Natural killer cell treated with Interleukin-12 subunit alpha and Interleukin-12 subunit beta and Interleukin-15 and Interleukin-18, amount 100 ng/mL, for 72 hours (primary cell): Measurements from ENCODE around the gene KRTAP6-1. TPM values are rescaled to one million over a fixed set of nuclear protein-coding genes. Genes with fewer than 3 reads are reported as not detected.

Experiments
- total RNA-seq, 2 donors: library from RNA; stranded (reverse); gene quantifications; one replicate each; pipeline ENCODE4 v1.2.3, GENCODE V29; 2022

The KRTAP6-1 gene
- total RNA-seq, 2 donors from 2014 or later: not detected

Other genes with a start within 250 kb of the KRTAP6-1 start
- gene KRTAP13-2, start 241.7 kb downstream of the KRTAP6-1 start, total RNA-seq: not detected
- not detected for gene KRTAP13-1, start 217.9 kb downstream of the KRTAP6-1 start, total RNA-seq
- gene KRTAP13-3, start 188.0 kb downstream of the KRTAP6-1 start, total RNA-seq: not detected
- not detected for gene KRTAP13-4, start 183.7 kb downstream of the KRTAP6-1 start, total RNA-seq
- gene KRTAP15-1, start 173.7 kb downstream of the KRTAP6-1 start, total RNA-seq: not detected
- gene KRTAP19-1, start 133.6 kb downstream of the KRTAP6-1 start, total RNA-seq: not detected
- not detected for gene KRTAP19-2, start 126.5 kb downstream of the KRTAP6-1 start, total RNA-seq
- not detected for gene KRTAP19-3, start 121.9 kb downstream of the KRTAP6-1 start, total RNA-seq
- not detected for gene KRTAP19-4, start 116.8 kb downstream of the KRTAP6-1 start, total RNA-seq
- gene KRTAP19-5, start 111.8 kb downstream of the KRTAP6-1 start, total RNA-seq: not detected
- gene KRTAP19-6, start 72.1 kb downstream of the KRTAP6-1 start, total RNA-seq: not detected
- gene KRTAP19-7, start 52.6 kb downstream of the KRTAP6-1 start, total RNA-seq: not detected
- gene KRTAP22-2, start 23.5 kb downstream of the KRTAP6-1 start, total RNA-seq: not detected
- not detected for gene KRTAP6-3, start 21.5 kb downstream of the KRTAP6-1 start, total RNA-seq
- not detected for gene KRTAP6-2, start 15.0 kb downstream of the KRTAP6-1 start, total RNA-seq
- not detected for gene KRTAP22-1, start 12.8 kb downstream of the KRTAP6-1 start, total RNA-seq
- not detected for gene KRTAP20-1, start 2.5 kb upstream of the KRTAP6-1 start, total RNA-seq
- not detected for gene KRTAP20-4, start 6.7 kb upstream of the KRTAP6-1 start, total RNA-seq
- not detected for gene KRTAP20-2, start 21.3 kb upstream of the KRTAP6-1 start, total RNA-seq
- gene KRTAP20-3, start 28.9 kb upstream of the KRTAP6-1 start, total RNA-seq: not detected
- not detected for gene KRTAP21-3, start 104.8 kb upstream of the KRTAP6-1 start, total RNA-seq
- not detected for gene KRTAP21-2, start 133.3 kb upstream of the KRTAP6-1 start, total RNA-seq
- not detected for gene KRTAP21-1, start 141.5 kb upstream of the KRTAP6-1 start, total RNA-seq
- gene KRTAP8-1, start 199.3 kb upstream of the KRTAP6-1 start, total RNA-seq: not detected
- not detected for gene KRTAP7-1, start 215.8 kb upstream of the KRTAP6-1 start, total RNA-seq